Breast epithelium (tissue), 4 donors: ENCODE results near the gene CLEC19A. TPM values are rescaled to one million over a fixed set of nuclear protein-coding genes. Genes with fewer than 3 reads are reported as not detected.

Source experiments
- DNase-seq, 2 donors: peaks; one replicate each; pipeline ENCODE4 v3.0.0-alpha.2; 2019; ENCODE audit warnings: low spot score in 2 of 2
- H3K27ac ChIP-seq, 2 donors: fragments of 200-600 bp; sonication (generic) in 1 of 2; one replicate each; pipeline ENCODE4 v1.5.1; 2016 to 2019; ENCODE audit warnings: mild to moderate bottlenecking in 1 of 2
- H3K27me3 ChIP-seq, 2 donors: fragments of 200-600 bp; sonication (generic) in 1 of 2; one replicate each; pipeline versions ENCODE4 v1.5.1 to v1.6.0; 2017 to 2019; ENCODE audit warnings: control low read depth in 1 of 2, mild to moderate bottlenecking in 1 of 2
- H3K36me3 ChIP-seq: fragments of 200-600 bp; one replicate; pipeline ENCODE4 v1.5.1; 2019
- H3K4me1 ChIP-seq, 2 donors: fragments of 200-600 bp; sonication (generic); one replicate each; pipeline ENCODE4 v1.5.1; 2016 to 2019; ENCODE audit warnings: control low read depth in 1 of 2
- H3K4me3 ChIP-seq, 3 donors: fragments of 200-600 bp; sonication (generic); 1 replicate in 2 of 3; 2 replicates in 1 of 3; pipeline ENCODE4 v1.5.1; 2016 to 2019; ENCODE audit warnings: mild to moderate bottlenecking in 3 of 3, moderate library complexity in 2 of 3
- H3K9me3 ChIP-seq, 2 donors: fragments of 200-600 bp; sonication (generic) in 1 of 2; one replicate each; pipeline ENCODE4 v1.5.1; 2016 to 2019; ENCODE audit warnings: control low read depth in 1 of 2
- POLR2AphosphoS5 ChIP-seq, 3 donors: sonication (generic); formaldehyde crosslinking; IDR thresholded peaks; one replicate each; pipeline ENCODE4 v1.6.1; 2017; ENCODE audit warnings: antibody characterized with exemption in 3 of 3
- intact Hi-C: fragments of 100-400 bp; cut with DNase I; formaldehyde crosslinking; loops from one replicate; pipeline ENCODE4 v1.15.1; 2023; ENCODE audit warnings: low total_unique reads
- total RNA-seq, 3 donors: library from RNA; depleted of rRNA; stranded (reverse); fragments of >200 nt; gene quantifications; one replicate each; pipeline ENCODE4 v1.1.0, GENCODE V29; 2016

Gene CLEC19A
- total RNA-seq, 3 donors from 2014 or later = 0.29 TPM; not detected in 2

- H3K27ac ChIP-seq = no peak overlapping the region
- H3K27me3 ChIP-seq = no peaks in the 10 kb centered on the region
- H3K4me1 ChIP-seq = no peaks in the 10 kb centered on the region
- DNase-seq = no peak
- no peak for TF ChIP-seq POLR2AphosphoS5 (IDR thresholded peaks at IDR 0.05)
- H3K9me3 ChIP-seq = peaks cover 0 to 7% of the 10 kb centered on the region in 2 donors
- intact Hi-C loops = no loop called here
- no peak overlapping the region for H3K4me3 ChIP-seq
- H3K36me3 ChIP-seq = no peaks in the 10 kb centered on the region
These were observed 74.0 kb downstream of the CLEC19A start for GRCh38 chr16:19359556-19359955.

Other genes with a start within 250 kb of the CLEC19A start
- gene COQ7, start 218.1 kb upstream of the CLEC19A start, total RNA-seq = 10 to 100 TPM; 13.8 to 20.2 (median 16.4) TPM
- gene ITPRIPL2, start 171.8 kb upstream of the CLEC19A start, total RNA-seq = 10 to 100 TPM; 36.1 to 66.6 (median 40.3) TPM
- gene SYT17, start 117.5 kb upstream of the CLEC19A start, total RNA-seq = 10 to 100 TPM in 1 of 3 donors, 1 to 10 TPM in 2; 1.9 to 11.9 (median 5.2) TPM
- 10 to 100 TPM in 2 of 3 donors, under 1 TPM in 1; under 0.01 to 40.3 (median 28.8) TPM for gene TMC5, start 132.2 kb downstream of the CLEC19A start, total RNA-seq
- 10 to 100 TPM; 49.2 to 70.4 (median 56.7) TPM for gene GDE1, start 236.4 kb downstream of the CLEC19A start, total RNA-seq
- gene CCP110, start 238.2 kb downstream of the CLEC19A start, total RNA-seq = 10 to 100 TPM; 13.9 to 33.5 (median 31.5) TPM